Neural progenitor cell (in vitro differentiated cells): ENCODE data around the gene PIK3CD.

Source experiments
- CTCF ChIP-seq: fragments of 200-600 bp; sonication (generic); IDR thresholded peaks from 2 replicates; pipeline ENCODE4 v1.5.1; 2017; ENCODE audit warnings: antibody characterized with exemption, mild to moderate bottlenecking
- EZH2 ChIP-seq: fragments of 200-600 bp; sonication (generic); IDR thresholded peaks from 2 replicates; pipeline ENCODE4 v1.6.1; 2017; ENCODE audit warnings: antibody characterized with exemption, mild to moderate bottlenecking, moderate library complexity
- EZH2phosphoT487 ChIP-seq: fragments of 200-600 bp; sonication (generic); IDR thresholded peaks from 2 replicates; pipeline ENCODE4 v1.6.1; 2017; ENCODE audit warnings: antibody characterized with exemption

GRCh38 chr1:9761855-9762254, 110.3 kb downstream of the PIK3CD start:
- TF ChIP-seq CTCF (no peak), EZH2phosphoT487 (no peak), EZH2 (no peak)
